HepG2 (cell line): ENCODE measurements around the gene UTP11. TPM values are rescaled to one million over a fixed set of nuclear protein-coding genes. Genes with fewer than 3 reads are reported as not detected.

ENCODE experiments used
- SRSF1 ChIP-seq: fragments of 200-400 bp; formaldehyde crosslinking; optimal IDR thresholded peaks from 2 replicates; pipeline ENCODE3; 2017; ENCODE audit warnings: mild to moderate bottlenecking, low read depth, low read length, moderate library complexity
- ZNF383 ChIP-seq: sonication (generic); formaldehyde crosslinking; IDR thresholded peaks from 2 replicates; pipeline ENCODE4 v1.4.0; 2020; ENCODE audit warnings: missing genetic modification reagents, mild to moderate bottlenecking, borderline replicate concordance
- polyA plus RNA-seq, 8 experiments: library from polyadenylated mRNA; depleted of rRNA in 3 of 8; stranded (reverse) in 7 of 8; unstranded in 1 of 8; fragments of >200 nt; fragmentation: Illumina TruSeq in 4 of 8; extraction: Trizol in 4 of 8; gene quantifications; 2 replicates each; pipeline versions ENCODE4 v1.2.1 to v1.2.3, GENCODE V29; 2011 to 2016; ENCODE audit warnings: low read depth in 4 of 8, missing spikeins in 1 of 8, mixed read lengths in 1 of 8; ENCODE audit not compliant: insufficient read depth in 1 of 8
- total RNA-seq, 5 experiments: library from RNA; depleted of rRNA; stranded (reverse); fragments of >200 nt; fragmentation: Illumina TruSeq; extraction: Trizol; gene quantifications; 2 replicates each; pipeline ENCODE4 v1.2.3, GENCODE V29; 2016; ENCODE audit warnings: low read depth in 1 of 5
- TF ChIP-seq, protein P1 (sequence below), 2 experiments: sonication (generic) in 1 of 2; formaldehyde crosslinking in 1 of 2; IDR thresholded peaks; 2 replicates each; pipeline versions ENCODE4 v1.4.0 to v1.6.1; 2016 to 2020; ENCODE audit warnings: borderline replicate concordance in 1 of 2, low read depth in 1 of 2, mild to moderate bottlenecking in 1 of 2, missing genetic modification reagents in 1 of 2
- TF ChIP-seq, protein P2 (sequence below): sonication (generic); formaldehyde crosslinking; IDR thresholded peaks from 2 replicates; pipeline ENCODE4 v1.4.0; 2020; ENCODE audit warnings: missing genetic modification reagents, mild to moderate bottlenecking, borderline replicate concordance
- TF ChIP-seq, protein P3 (sequence below): sonication (generic); formaldehyde crosslinking; IDR thresholded peaks from 2 replicates; pipeline ENCODE4 v1.4.0; 2020; ENCODE audit warnings: missing genetic modification reagents, mild to moderate bottlenecking, borderline replicate concordance

The UTP11 gene
- total and polyA plus RNA-seq, 2 of the 13 experiments (the other 11 are each of a cell fraction or from before 2014, with no cell fraction given), result 13.5 to 44.8 TPM

GRCh38 chr1:38004284-38005108 is 8.0 kb upstream of the UTP11 start (continued):
- TF ChIP-seq, protein P1, sequence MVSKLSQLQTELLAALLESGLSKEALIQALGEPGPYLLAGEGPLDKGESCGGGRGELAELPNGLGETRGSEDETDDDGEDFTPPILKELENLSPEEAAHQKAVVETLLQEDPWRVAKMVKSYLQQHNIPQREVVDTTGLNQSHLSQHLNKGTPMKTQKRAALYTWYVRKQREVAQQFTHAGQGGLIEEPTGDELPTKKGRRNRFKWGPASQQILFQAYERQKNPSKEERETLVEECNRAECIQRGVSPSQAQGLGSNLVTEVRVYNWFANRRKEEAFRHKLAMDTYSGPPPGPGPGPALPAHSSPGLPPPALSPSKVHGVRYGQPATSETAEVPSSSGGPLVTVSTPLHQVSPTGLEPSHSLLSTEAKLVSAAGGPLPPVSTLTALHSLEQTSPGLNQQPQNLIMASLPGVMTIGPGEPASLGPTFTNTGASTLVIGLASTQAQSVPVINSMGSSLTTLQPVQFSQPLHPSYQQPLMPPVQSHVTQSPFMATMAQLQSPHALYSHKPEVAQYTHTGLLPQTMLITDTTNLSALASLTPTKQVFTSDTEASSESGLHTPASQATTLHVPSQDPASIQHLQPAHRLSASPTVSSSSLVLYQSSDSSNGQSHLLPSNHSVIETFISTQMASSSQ (IDR thresholded peaks at IDR 0.05; ENCODE audit: low read depth), result no peak
- TF ChIP-seq, protein P1 (CRISPR knock-in tag; IDR thresholded peaks at IDR 0.05; ENCODE audit: borderline replicate concordance), result no peak
- TF ChIP-seq, protein P2, sequence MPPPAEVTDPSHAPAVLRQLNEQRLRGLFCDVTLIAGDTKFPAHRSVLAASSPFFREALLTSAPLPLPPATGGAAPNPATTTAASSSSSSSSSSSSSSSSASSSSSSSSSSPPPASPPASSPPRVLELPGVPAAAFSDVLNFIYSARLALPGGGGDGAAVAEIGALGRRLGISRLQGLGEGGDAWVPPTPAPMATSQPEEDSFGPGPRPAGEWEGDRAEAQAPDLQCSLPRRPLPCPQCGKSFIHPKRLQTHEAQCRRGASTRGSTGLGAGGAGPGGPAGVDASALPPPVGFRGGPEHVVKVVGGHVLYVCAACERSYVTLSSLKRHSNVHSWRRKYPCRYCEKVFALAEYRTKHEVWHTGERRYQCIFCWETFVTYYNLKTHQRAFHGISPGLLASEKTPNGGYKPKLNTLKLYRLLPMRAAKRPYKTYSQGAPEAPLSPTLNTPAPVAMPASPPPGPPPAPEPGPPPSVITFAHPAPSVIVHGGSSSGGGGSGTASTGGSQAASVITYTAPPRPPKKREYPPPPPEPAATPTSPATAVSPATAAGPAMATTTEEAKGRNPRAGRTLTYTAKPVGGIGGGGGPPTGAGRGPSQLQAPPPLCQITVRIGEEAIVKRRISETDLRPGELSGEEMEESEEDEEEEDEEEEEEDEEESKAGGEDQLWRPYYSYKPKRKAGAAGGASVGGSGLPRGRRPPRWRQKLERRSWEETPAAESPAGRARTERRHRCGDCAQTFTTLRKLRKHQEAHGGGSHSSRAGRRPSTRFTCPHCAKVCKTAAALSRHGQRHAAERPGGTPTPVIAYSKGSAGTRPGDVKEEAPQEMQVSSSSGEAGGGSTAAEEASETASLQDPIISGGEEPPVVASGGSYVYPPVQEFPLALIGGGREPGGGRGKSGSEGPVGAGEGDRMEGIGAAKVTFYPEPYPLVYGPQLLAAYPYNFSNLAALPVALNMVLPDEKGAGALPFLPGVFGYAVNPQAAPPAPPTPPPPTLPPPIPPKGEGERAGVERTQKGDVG, result no peak
- TF ChIP-seq ZNF383 (CRISPR knock-in tag), result no peak
- TF ChIP-seq, protein P3, sequence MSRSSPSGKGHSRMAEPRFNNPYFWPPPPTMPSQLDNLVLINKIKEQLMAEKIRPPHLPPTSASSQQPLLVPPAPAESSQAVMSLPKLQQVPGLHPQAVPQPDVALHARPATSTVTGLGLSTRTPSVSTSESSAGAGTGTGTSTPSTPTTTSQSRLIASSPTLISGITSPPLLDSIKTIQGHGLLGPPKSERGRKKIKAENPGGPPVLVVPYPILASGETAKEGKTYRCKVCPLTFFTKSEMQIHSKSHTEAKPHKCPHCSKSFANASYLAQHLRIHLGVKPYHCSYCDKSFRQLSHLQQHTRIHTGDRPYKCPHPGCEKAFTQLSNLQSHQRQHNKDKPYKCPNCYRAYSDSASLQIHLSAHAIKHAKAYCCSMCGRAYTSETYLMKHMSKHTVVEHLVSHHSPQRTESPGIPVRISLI (CRISPR knock-in tag), result no peak
- no peak for TF ChIP-seq SRSF1
